HG03457 (cell line): ENCODE results near the gene PON3.

Experiments used
- ATAC-seq: cut with Tn5 transposase; IDR thresholded peaks from one replicate; pipeline ENCODE4 v1.9.1; 2021; ENCODE audit warnings: moderate number of reproducible peaks; ENCODE audit not compliant: unreplicated experiment

Gene PON3

DNA sequence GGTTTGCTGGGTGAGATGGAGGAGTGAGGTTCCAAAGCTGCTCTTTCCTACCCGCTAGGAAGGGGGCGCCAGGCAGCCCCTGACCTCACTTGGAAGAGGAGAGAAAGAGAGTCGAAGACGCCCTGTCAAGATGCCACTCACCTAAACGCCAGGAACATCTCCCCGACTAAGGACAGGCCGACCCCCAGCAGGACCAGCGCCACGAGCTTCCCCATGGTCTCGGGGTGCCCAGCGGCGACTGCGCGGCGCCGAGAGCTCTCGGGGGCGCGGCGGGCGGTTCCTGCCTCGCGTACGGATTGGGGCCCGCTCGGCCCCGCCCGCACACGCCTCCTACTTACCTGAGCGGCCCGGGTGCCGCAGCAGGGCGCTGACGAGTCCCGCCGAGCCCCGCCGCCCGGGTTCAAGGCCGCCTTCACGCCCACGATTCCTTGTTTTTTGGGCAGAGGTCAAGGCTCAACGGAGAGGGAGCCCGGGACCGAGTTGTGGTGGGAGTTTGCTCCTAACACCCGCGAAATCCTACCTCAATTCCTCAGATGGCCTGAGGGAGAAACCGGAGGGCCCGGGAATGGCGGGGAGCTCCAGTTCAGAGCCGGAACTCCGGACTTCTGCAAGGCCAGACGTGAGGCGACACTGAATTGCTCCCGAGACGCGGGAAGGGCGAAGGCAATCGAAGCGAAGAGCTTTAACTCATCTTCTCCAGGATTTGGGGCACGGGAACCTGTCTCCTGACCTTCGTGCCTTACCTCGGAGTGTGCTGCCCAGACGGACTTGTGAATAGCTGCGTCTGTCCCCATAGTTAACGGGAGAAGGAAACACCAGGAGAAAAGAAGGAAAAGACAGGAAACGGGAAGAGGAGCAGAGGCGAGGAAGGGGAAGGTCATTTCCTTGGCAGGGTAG is at the start of gene PON3:
Gene PON3 (minus strand): TSS at position 240 of the 897 bp plus-strand sequence. CDS start 25 bp downstream, at position 215.
- ATAC-seq, result no peak

DNA sequence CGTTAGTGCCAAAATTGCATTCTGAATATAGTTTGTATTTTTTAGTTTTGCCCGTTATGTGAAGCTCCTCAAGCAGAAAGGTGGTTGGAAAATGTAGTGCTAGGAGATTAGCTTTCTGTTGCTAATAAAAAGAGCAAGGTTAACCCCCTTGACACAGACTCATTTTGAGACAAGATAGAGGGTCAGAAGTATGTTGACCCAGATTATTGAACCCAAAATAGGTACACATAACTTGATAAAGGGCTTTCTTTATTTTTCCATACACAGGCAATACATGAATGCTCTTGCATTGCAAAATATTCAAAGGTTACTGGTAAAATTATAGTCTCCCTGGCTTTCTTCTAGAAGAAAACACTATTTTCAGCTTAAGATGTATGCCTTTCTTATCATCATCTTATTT is 48.6 kb upstream of the PON3 start:
- no peak for ATAC-seq

- no peak for ATAC-seq
These were observed 45.1 kb upstream of the PON3 start for GRCh38 chr7:95441042-95441823.

GRCh38 chr7:95440394-95441038 is 44.3 kb upstream of the PON3 start:
- no peak for ATAC-seq

DNA sequence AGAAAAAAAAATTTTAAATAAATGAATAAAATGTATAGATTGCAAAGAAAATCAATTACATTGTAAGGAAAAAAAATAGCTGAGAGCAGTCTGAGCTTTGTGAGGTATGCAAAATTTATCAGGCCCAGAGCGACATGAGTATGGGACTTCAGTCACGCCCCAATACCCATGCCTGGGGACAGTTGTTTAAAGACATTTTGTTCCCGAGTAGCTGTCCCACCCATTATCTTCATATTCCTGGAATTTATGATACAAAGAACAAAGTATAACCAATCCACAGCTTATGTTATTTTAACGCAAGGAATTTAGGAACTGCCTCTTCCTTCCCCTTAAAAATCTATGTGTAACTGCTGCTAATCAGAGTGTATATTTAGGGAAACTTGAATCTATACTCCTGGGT is 40.2 kb upstream of the PON3 start:
- ATAC-seq, result no peak

GRCh38 chr7:95435422-95435780 is 39.2 kb upstream of the PON3 start:
- no peak for ATAC-seq

DNA sequence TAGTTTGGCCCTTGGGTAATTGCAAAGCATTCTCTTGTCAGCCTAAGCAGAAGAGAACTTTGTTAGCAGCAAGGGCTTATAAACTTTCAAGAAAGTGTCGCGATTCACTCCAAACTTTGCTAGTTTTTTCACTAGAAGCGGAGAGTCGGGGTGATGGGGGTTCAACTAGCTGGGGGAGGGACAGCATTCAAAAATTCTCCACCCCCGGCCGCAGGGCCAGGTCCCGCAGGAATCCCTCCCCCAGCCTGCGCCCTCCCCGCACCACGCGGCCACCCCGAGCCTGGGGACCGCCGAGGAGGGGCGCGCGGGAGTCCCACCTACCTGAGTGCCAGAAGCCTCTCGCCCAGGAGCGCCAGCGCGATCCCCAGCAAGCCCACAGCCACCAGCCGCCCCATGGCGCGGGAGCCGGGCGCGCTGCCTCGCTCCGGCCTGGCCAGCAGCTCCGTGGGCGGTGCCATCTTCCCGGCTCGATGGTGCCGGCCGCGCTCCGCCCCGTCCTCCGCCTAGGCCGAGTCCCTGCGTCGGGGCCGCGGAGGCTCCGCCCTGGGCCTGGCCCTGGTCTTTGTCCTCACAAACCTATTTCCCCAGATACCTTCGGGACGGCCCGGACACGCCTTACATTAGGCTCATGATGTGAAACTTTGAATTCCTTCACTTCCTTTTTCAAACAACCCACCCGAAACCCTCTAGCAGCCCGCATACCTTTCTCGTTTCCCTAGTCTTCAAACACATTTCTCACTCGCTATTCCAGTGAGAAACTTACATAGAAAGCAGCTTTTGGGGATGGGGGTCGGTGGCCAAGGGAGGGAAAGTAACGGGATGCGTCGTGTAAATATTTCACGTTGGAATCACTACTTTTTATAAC is 38.6 kb upstream of the PON3 start, which contains the start of gene PON2:
Gene PON2 (minus strand): TSS at position 472 of the 865 bp plus-strand sequence. CDS start 77 bp downstream, at position 395.
- peak; percentile 96 for ATAC-seq

GRCh38 chr7:95433952-95434556 is 37.9 kb upstream of the PON3 start:
- ATAC-seq, result no peak

DNA sequence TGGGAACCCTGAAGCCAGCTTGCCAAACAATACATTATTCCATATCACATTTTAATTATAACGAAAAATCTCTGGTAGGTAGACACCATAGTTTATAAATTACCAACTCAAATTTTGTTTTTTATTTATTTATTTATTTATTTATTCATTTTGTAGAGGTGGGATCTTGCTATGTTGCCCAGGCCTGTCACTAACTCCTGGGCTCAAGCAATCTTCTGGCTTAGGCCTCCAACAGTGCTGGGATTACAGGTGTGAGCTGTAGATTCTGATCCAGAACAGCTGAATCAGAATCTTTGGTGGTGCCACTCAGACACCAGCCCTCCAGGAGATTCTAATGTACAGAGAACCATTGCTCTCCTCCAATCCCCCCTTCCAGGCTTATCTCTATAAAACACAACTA is 37.0 kb upstream of the PON3 start:
- ATAC-seq, result no peak

DNA sequence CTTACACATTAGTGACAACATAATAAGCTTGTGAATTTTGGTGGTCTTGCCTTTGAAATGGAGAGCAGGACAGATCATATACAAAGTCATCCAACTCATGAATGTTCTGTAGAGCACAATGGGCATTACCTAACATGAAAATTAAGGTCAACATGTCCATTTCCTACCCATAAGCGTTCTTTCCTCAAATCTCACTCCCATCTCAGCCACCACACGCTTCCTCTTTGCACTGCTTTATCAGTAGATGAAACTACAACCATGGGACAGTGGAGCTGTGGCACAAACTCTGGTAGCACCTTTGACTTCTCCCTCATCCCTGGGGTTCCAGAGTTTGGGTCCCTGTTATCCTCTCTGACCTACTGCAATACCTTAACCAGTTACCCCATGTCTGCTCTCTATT is 36.4 kb upstream of the PON3 start:
- no peak for ATAC-seq

- no peak for ATAC-seq
These were observed 34.7 kb upstream of the PON3 start for GRCh38 chr7:95430864-95431263.

DNA sequence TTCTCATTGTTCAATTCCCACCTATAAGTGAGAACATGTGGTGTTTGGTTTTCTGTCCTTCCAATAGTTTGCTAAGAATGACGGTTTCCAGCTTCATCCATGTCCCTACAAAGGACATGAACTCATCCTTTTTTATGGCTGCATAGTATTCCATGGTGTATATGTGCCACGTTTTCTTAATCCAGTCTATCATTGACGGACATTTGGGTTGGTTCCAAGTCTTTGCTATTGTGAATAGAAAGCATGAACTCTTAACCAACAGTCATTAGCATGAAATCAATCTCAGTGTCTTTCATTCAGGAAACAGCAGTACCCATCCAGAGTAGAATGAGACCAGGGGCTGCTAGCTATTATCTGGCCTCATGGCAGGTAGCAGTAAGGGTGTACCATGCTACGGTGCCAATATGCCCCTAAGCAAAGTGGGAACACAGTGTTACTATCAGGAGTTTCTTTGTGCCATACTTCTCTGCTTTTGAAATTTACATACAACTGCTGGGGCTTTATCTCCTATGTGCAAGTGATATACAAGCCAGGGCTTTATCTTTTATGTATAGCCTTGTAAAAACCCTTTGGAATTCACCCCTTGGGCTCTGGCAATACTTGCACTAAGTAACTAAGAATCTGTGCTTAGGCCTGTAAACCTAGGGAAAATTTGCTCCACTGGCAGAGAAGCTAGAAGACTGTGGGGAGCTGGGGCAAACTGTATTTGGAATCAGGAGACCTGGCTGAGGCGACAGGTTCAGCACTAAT is 33.2 kb upstream of the PON3 start:
- no peak for ATAC-seq

- ATAC-seq, result no peak
These were observed 31.8 kb upstream of the PON3 start for GRCh38 chr7:95427914-95428516.

DNA sequence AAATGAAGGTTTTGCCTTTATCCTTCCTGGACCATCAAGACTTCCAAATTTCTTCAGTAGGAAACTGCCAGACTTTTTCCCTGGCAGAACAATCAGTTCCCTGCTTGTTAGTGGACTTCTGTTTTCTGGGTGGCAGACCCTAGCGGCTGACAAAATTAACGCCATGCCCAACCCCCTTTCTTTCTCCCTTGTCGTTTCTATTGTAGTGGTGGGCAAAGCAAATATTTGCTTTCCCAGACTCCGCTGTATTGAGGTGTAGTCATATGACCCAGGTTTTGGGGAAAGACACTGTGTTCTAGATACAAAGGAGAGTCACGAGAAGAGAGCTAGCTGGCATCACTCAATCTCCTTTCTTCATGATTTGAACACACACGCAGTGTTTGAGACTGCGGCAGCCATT is 31.0 kb upstream of the PON3 start:
- no peak for ATAC-seq

GRCh38 chr7:95425694-95426093 is 29.5 kb upstream of the PON3 start:
- ATAC-seq, result no peak

DNA sequence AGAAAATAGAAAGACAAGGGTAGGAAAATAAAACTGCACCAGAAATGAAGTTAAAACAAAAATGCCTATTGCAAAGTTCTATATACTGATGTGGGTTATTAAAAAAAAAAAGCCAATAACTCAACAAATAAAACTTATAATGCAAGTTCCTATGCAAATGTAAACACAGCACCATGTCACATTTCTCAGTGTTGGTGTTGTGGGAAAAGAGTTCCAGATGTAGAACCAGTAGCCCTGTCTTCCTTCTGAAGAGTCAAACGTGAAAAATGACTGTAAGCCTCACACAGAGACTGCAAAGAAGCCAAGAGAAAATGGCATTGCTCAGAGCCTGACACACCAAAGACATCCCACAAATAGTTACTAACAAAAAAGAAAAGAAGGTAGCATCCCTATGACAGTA is 28.5 kb upstream of the PON3 start:
- no peak for ATAC-seq

GRCh38 chr7:95421847-95422444 is 25.8 kb upstream of the PON3 start:
- no peak for ATAC-seq

GRCh38 chr7:95421000-95421846 is 25.0 kb upstream of the PON3 start:
- no peak for ATAC-seq
